ENCODE measurements around the gene USP17L10. TPM values are rescaled to one million over a fixed set of nuclear protein-coding genes. Genes with fewer than 3 reads are reported as not detected.
"Not testable (repeated sequence)": the region's sequence is repeated elsewhere in the genome, so short reads cannot be mapped to it uniquely, and the experiment has no call there.

USP17L10 gene
- not detected in 2 replicates for total RNA-seq

GRCh38 chr4:9210357-9210756, at the start of gene USP17L10:
USP17L10 (plus strand) TSS chr4:9210657; CDS start chr4:9210657, 0 bp downstream.
- DNase-seq (ENCODE audit: low read depth in 2 of 2) = not testable (repeated sequence)

GRCh38 chr4:9165990-9166389, 44.5 kb upstream of the USP17L10 start:
- not testable (repeated sequence) for DNase-seq (ENCODE audit: low read depth in 2 of 2)

- DNase-seq (ENCODE audit: low read depth in 2 of 2) = not testable (repeated sequence)
These were observed 40.5 kb upstream of the USP17L10 start, which contains the start of gene FAM90A26 for GRCh38 chr4:9169791-9170459. FAM90A26 (plus strand) TSS chr4:9170409; CDS start chr4:9173173, 2,764 bp downstream.

- DNase-seq (ENCODE audit: low read depth in 2 of 2) = not testable (repeated sequence)
These were observed 4.2 kb downstream of the USP17L10 start for GRCh38 chr4:9214701-9215100.

GRCh38 chr4:9215105-9215504, 4.6 kb downstream of the USP17L10 start, which contains the start of gene USP17L11:
USP17L11 (plus strand) TSS chr4:9215405; CDS start chr4:9215405, 0 bp downstream.
- DNase-seq (ENCODE audit: low read depth in 2 of 2) = not testable (repeated sequence)

- DNase-seq (ENCODE audit: low read depth in 2 of 2) = not testable (repeated sequence)
These were observed 9.4 kb downstream of the USP17L10 start, which contains the start of gene USP17L12 for GRCh38 chr4:9219852-9220251. USP17L12 (plus strand) TSS chr4:9220152; CDS start chr4:9220152, 0 bp downstream.

- not testable (repeated sequence) for DNase-seq (ENCODE audit: low read depth in 2 of 2)
These were observed 14.1 kb downstream of the USP17L10 start, which contains the start of gene USP17L13 for GRCh38 chr4:9224596-9224995. USP17L13 (plus strand) TSS chr4:9224896; CDS start chr4:9224896, 0 bp downstream.

GRCh38 chr4:9230249-9230648, 19.8 kb downstream of the USP17L10 start:
- DNase-seq (ENCODE audit: low read depth in 2 of 2) = not testable (repeated sequence)

- DNase-seq (ENCODE audit: low read depth in 2 of 2) = not testable (repeated sequence)
These were observed 23.6 kb downstream of the USP17L10 start, which contains the start of gene USP17L15 for GRCh38 chr4:9234085-9234484. USP17L15 (plus strand) TSS chr4:9234385; CDS start chr4:9234385, 0 bp downstream.

- not testable (repeated sequence) for DNase-seq (ENCODE audit: low read depth in 2 of 2)
These were observed 28.0 kb downstream of the USP17L10 start for GRCh38 chr4:9238461-9238860.

GRCh38 chr4:9243579-9243978, 33.1 kb downstream of the USP17L10 start, which contains the start of gene USP17L17:
USP17L17 (plus strand) TSS chr4:9243879; CDS start chr4:9243879, 0 bp downstream.
- not testable (repeated sequence) for DNase-seq (ENCODE audit: low read depth in 2 of 2)

- not testable (repeated sequence) for DNase-seq (ENCODE audit: low read depth in 2 of 2)
These were observed 37.7 kb downstream of the USP17L10 start, which contains the start of gene USP17L18 for GRCh38 chr4:9247953-9248680. USP17L18 (plus strand) TSS chr4:9248630; CDS start chr4:9248630, 0 bp downstream.

- DNase-seq (ENCODE audit: low read depth in 2 of 2) = not testable (repeated sequence)
These were observed 42.6 kb downstream of the USP17L10 start, which contains the start of gene USP17L19 for GRCh38 chr4:9253078-9253477. USP17L19 (plus strand) TSS chr4:9253378; CDS start chr4:9253378, 0 bp downstream.

GRCh38 chr4:9257824-9258223, 47.4 kb downstream of the USP17L10 start, which contains the start of gene USP17L20:
USP17L20 (plus strand) TSS chr4:9258124; CDS start chr4:9258124, 0 bp downstream.
- not testable (repeated sequence) for DNase-seq (ENCODE audit: low read depth in 2 of 2)

Other genes starting within 250 kb of the USP17L10 start
- gene FAM90A26, start 40.2 kb upstream of the USP17L10 start, total RNA-seq = not detected in 2 replicates
- gene USP17L11, start 4.7 kb downstream of the USP17L10 start, total RNA-seq = not detected in 2 replicates
- gene USP17L12, start 9.5 kb downstream of the USP17L10 start, total RNA-seq = not detected in 2 replicates
- not detected in 2 replicates for gene USP17L13, start 14.2 kb downstream of the USP17L10 start, total RNA-seq
- gene USP17L15, start 23.7 kb downstream of the USP17L10 start, total RNA-seq = not detected in 2 replicates
- gene USP17L17, start 33.2 kb downstream of the USP17L10 start, total RNA-seq = not detected in 2 replicates
- not detected in 2 replicates for gene USP17L18, start 38.0 kb downstream of the USP17L10 start, total RNA-seq
- gene USP17L19, start 42.7 kb downstream of the USP17L10 start, total RNA-seq = not detected in 2 replicates
- not detected in 2 replicates for gene USP17L20, start 47.5 kb downstream of the USP17L10 start, total RNA-seq
- gene USP17L21, start 52.2 kb downstream of the USP17L10 start, total RNA-seq = not detected in 2 replicates
- not detected in 2 replicates for gene USP17L22, start 57.0 kb downstream of the USP17L10 start, total RNA-seq
- gene USP17L24, start 114.5 kb downstream of the USP17L10 start, total RNA-seq = not detected in 2 replicates
- not detected in 2 replicates for gene USP17L25, start 119.3 kb downstream of the USP17L10 start, total RNA-seq
- not detected in 2 replicates for gene USP17L26, start 124.0 kb downstream of the USP17L10 start, total RNA-seq
- not detected in 2 replicates for gene USP17L5, start 128.7 kb downstream of the USP17L10 start, total RNA-seq
- gene USP17L27, start 133.5 kb downstream of the USP17L10 start, total RNA-seq = not detected in 2 replicates
- gene USP17L28, start 138.2 kb downstream of the USP17L10 start, total RNA-seq = not detected in 2 replicates
- gene USP17L29, start 143.0 kb downstream of the USP17L10 start, total RNA-seq = not detected in 2 replicates
- gene USP17L30, start 152.5 kb downstream of the USP17L10 start, total RNA-seq = not detected in 2 replicates
- not detected in 2 replicates for gene DEFB131A, start 233.8 kb downstream of the USP17L10 start, total RNA-seq